GM10248 (cell line): Measurements from ENCODE around the gene SLC4A2.

ENCODE experiments used
- CTCF ChIA-PET: fragments of 300-600 bp; sonication (Branson Sonifier 250); formaldehyde crosslinking; extraction: SDS; loops from one replicate; lab custom pipeline; 2021; ENCODE audit warnings: antibody characterized with exemption; lab: Yijun Ruan, JAX
- POLR2A ChIA-PET: fragments of 350-650 bp; sonication (Branson Sonifier 250); formaldehyde crosslinking; extraction: SDS; loops from one replicate; lab custom pipeline; 2020; ENCODE audit warnings: antibody characterized with exemption; lab: Yijun Ruan, JAX
- DNase-seq: peaks from one replicate; pipeline ENCODE4 v3.0.0; 2012; ENCODE audit errors: extremely low spot score
- TF ChIP-seq, protein P1 (sequence below): IDR thresholded peaks from 2 replicates; pipeline ENCODE4 v1.5.1; 2012; ENCODE audit warnings: mild to moderate bottlenecking, low read depth; ENCODE audit errors: extremely low read depth, missing control alignments, control extremely low read depth

SLC4A2 gene

DNA sequence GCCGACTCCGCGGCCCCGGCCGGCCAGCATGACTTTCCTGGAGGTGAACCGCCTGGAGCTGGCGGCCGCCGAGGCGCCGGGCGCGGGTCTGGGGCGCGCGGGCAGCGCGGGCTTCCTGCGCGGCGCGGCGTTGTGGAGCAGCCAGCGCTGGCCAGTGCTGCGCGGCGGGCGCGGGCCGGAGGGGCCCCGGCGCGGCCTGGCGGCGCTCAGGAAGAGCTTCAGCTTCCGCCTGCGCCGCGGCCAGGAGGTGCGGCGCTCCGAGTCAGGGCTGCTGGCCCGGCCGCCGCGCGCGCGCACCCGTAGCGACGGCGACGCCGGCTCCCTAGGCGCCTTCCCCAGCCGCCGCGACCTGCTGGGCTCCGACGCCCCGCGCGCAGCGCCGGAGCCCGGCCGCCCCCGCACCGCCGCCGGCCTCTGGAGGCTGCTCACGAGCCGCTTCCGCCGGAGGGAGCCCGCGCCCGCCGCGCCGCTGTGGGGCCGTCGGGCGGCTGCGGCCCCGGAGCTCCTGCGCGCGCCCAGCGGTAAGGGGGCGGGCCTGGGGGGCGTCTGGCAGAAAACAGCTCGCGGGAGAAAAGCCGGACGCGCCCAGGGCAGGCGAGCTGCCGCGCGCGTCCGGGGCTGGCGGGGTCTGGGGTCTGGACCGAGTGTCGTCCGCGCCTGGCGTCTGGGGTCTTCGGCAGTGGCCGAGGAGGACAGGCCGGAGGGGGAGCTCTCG, 55.9 kb downstream of the SLC4A2 start:
- TF ChIP-seq, protein P1, sequence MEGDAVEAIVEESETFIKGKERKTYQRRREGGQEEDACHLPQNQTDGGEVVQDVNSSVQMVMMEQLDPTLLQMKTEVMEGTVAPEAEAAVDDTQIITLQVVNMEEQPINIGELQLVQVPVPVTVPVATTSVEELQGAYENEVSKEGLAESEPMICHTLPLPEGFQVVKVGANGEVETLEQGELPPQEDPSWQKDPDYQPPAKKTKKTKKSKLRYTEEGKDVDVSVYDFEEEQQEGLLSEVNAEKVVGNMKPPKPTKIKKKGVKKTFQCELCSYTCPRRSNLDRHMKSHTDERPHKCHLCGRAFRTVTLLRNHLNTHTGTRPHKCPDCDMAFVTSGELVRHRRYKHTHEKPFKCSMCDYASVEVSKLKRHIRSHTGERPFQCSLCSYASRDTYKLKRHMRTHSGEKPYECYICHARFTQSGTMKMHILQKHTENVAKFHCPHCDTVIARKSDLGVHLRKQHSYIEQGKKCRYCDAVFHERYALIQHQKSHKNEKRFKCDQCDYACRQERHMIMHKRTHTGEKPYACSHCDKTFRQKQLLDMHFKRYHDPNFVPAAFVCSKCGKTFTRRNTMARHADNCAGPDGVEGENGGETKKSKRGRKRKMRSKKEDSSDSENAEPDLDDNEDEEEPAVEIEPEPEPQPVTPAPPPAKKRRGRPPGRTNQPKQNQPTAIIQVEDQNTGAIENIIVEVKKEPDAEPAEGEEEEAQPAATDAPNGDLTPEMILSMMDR: no peak
- ChIA-PET POLR2A (no interaction called here), CTCF (interaction anchor here (6.0 kb wide), 1 partner anchor 9 kb away, joined by 49 read pairs; no protein-coding TSS in a partner anchor)
- DNase-seq: no peak

DNA sequence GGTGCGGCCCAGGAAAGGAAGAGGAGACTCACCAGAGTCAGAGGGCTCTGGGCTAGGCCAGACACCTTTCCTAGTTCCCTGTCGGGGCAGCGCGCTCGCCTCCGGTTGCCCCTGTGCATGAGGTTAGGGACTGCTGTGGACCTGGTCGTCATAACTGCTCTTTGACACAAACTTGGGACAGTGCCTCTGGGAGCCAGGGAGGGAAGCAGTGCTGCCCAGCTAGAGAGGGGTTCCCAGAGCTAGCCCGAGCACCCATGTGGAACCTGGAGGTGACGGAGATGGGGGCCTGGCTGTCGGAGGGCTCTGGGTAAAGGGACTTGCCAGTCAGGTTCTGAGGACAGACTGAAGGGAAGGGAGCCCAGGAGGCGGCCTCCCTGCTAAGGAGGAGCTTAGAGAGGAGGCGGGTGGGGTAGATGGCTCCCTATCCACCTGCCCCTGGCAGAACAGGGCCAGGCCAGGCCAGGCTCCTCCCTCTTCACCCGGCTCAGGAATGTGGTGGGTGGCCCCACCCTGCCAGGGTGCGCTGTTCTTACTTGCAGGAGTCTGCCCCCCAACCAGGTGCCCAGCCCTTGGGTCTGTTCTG, 56.5 kb downstream of the SLC4A2 start:
- TF ChIP-seq, protein P1: no peak
- DNase-seq: no peak
- ChIA-PET POLR2A (no interaction called here), CTCF (interaction anchor here (6.0 kb wide), 1 partner anchor 8 kb away, joined by 49 read pairs; no protein-coding TSS in a partner anchor)

DNA sequence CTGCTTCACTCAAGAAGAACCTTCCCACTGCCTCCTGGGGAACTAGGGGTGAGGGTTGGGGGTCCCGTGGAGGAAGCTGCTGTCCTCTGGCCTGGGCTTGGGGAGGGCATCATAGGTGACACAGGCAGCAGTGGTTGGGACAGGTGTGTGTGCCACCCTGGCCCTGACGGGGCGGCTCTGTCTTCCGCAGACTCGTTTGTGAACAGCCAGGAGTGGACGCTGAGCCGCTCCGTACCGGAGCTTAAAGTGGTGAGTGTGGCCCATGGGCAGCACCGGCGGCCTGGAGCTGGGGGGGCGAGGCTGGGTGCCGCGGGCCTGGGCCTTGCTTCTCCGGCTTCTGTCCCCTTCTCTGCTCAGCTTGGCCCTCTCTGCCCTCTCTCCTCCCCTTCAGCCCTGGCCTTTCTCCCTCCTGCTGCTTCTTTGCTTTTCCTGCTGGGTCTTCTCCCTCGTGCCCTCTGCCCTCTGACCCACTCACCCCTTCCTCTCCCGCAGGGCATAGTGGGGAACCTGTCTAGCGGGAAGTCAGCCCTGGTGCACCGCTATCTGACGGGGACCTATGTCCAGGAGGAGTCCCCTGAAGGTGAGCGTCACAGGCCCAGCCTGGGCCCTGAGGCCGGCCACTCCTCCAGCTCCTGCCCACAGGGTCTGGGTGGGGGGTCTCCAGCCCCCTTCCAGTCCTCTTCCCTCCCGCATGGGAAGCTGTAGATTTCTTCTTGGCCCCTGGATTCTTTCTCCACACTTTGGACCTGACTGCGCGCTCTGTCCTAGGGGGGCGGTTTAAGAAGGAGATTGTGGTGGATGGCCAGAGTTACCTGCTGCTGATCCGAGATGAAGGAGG, 57.4 kb downstream of the SLC4A2 start:
- CTCF ChIA-PET: interaction anchor here (1.2 to 1.5 kb wide), 2 partner anchors 8 to 53 kb away, joined by 3 to 6 read pairs; no protein-coding TSS in a partner anchor
- DNase-seq: no peak
- TF ChIP-seq, protein P1: no peak
- POLR2A ChIA-PET: no interaction called here

DNA sequence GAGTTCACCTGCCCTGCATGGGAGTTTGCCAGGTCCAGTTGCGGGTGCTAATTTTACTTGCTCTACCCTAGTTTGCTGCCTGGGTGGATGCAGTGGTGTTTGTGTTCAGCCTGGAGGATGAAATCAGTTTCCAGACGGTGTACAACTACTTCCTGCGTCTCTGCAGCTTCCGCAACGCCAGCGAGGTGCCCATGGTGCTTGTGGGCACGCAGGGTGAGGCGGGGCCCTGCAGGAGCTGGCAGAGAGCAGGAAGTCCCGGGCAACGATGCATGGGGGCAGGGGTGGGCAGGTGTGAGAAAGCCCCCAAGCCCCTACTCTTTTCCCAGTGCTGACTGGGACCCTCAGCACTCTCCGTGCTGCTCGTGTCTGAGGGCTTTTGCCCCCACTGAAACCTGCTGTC, 58.2 kb downstream of the SLC4A2 start:
- POLR2A ChIA-PET: no interaction called here
- CTCF ChIA-PET: interaction anchor here (1.2 to 1.5 kb wide), 2 partner anchors 9 to 52 kb away, joined by 3 to 6 read pairs; no protein-coding TSS in a partner anchor
- DNase-seq: no peak
- TF ChIP-seq, protein P1: no peak

DNA sequence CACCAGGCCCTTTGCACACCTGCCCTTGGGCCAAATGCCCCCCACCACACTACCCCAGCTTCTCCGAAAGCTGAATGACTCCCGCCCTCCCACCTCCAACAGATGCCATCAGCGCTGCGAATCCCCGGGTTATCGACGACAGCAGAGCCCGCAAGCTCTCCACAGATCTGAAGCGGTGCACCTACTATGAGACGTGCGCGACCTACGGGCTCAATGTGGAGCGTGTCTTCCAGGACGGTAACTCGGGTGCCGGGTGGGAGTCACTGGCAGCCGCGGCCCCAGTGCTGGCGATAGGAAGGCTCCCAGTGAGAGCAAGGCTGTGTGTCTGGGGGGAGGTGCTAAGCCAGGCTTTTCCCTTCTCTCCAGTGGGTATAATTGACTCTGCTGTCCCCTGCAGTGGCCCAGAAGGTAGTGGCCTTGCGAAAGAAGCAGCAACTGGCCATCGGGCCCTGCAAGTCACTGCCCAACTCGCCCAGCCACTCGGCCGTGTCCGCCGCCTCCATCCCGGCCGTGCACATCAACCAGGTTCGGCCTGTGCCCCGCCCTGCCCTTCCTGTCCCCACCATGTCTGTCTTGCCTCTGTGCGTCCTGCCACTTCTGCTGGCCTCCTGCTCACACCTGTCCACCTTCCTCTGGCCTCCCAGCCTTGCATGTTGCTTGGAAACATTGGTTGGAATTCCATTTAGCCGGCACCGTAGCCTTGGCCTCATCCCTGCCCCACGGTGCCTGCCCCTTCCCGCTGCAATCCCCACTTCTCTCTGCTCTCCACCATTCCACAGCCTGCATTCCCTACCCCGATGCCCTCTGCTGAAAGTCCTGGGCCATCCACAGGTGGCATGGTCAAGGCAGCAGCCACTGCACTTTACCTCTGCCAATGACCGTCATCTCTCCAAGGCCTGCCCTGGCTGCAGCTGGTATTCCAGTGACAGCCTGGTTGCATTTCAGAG, 59.0 kb downstream of the SLC4A2 start:
- TF ChIP-seq, protein P1: no peak
- CTCF ChIA-PET: interaction anchor here (1.5 to 1.8 kb wide), 3 partner anchors 10 to 128 kb away, joined by 3 to 6 read pairs (median 4); no protein-coding TSS in a partner anchor
- no peak for DNase-seq

More for the DNA sequence above, 59.0 kb downstream of the SLC4A2 start:
- POLR2A ChIA-PET: no interaction called here
